ENCODE measurements around the gene DERA.
"Not testable (repeated sequence)": the region's sequence is repeated elsewhere in the genome, so short reads cannot be mapped to it uniquely, and the experiment has no call there.

The DERA gene

GRCh38 chr12:15910864-15911721 is at the start of gene DERA:
Gene DERA (plus strand): TSS chr12:15911332. CDS start chr12:15911384, 52 bp downstream.
- Histone ChIP-seq H3K9ac (ENCODE audit: low read length) (peak within 1 kb of the TSS; percentile 95), H3K27me3 (ENCODE audit: control insufficient read depth, insufficient read depth, low read length) (peaks cover 4% of the 10 kb centered on the region; the same call in 1 of the 2 replicates), H3K9me3 (ENCODE audit: control insufficient read depth, insufficient read depth, low read depth, low read length) (no peaks in the 10 kb centered on the region), H3K27ac (ENCODE audit: low read depth, low read length) (peak within 1 kb of the TSS; percentile 94), H3K4me1 (ENCODE audit: control insufficient read depth, insufficient read depth, low read length) (peaks cover 14% of the 10 kb centered on the region), H3K36me3 (ENCODE audit: control insufficient read depth, insufficient read depth, low read length) (peaks cover 3% of the 10 kb centered on the region; the same call in 1 of the 2 replicates), H3K4me3 (ENCODE audit: low read depth, low read length) (peak within 1 kb of the TSS; percentile 88)

GRCh38 chr12:15861404-15861803 is 49.7 kb upstream of the DERA start:
- Histone ChIP-seq H3K27ac (ENCODE audit: low read depth, low read length) (no peak overlapping the region), H3K27me3 (ENCODE audit: control insufficient read depth, insufficient read depth, low read length) (no peaks in the 10 kb centered on the region), H3K4me1 (ENCODE audit: control insufficient read depth, insufficient read depth, low read length) (peaks cover 14% of the 10 kb centered on the region), H3K36me3 (ENCODE audit: control insufficient read depth, insufficient read depth, low read length) (no peaks in the 10 kb centered on the region), H3K9ac (ENCODE audit: low read length) (no peak overlapping the region), H3K9me3 (ENCODE audit: control insufficient read depth, insufficient read depth, low read depth, low read length) (no peaks in the 10 kb centered on the region), H3K4me3 (ENCODE audit: low read depth, low read length) (no peak overlapping the region)

- H3K9ac ChIP-seq (ENCODE audit: low read length) = no peak overlapping the region
- no peak overlapping the region for H3K4me3 ChIP-seq (ENCODE audit: low read depth, low read length)
Observed at GRCh38 chr12:15862840-15863239, 48.3 kb upstream of the DERA start.

GRCh38 chr12:15863372-15863771 is 47.8 kb upstream of the DERA start:
- H3K36me3 ChIP-seq (ENCODE audit: control insufficient read depth, insufficient read depth, low read length) = no peaks in the 10 kb centered on the region
- no peak overlapping the region for H3K27ac ChIP-seq (ENCODE audit: low read depth, low read length)
- H3K9ac ChIP-seq (ENCODE audit: low read length) = no peak overlapping the region
- H3K4me1 ChIP-seq (ENCODE audit: control insufficient read depth, insufficient read depth, low read length) = peaks cover 14% of the 10 kb centered on the region
- H3K27me3 ChIP-seq (ENCODE audit: control insufficient read depth, insufficient read depth, low read length) = no peaks in the 10 kb centered on the region
- H3K4me3 ChIP-seq (ENCODE audit: low read depth, low read length) = no peak overlapping the region
- H3K9me3 ChIP-seq (ENCODE audit: control insufficient read depth, insufficient read depth, low read depth, low read length) = no peaks in the 10 kb centered on the region

More at GRCh38 chr12:15862840-15863239, 48.3 kb upstream of the DERA start:
- H3K4me1 ChIP-seq (ENCODE audit: control insufficient read depth, insufficient read depth, low read length) = peaks cover 14% of the 10 kb centered on the region
- no peak overlapping the region for H3K27ac ChIP-seq (ENCODE audit: low read depth, low read length)
- H3K36me3 ChIP-seq (ENCODE audit: control insufficient read depth, insufficient read depth, low read length) = no peaks in the 10 kb centered on the region
- no peaks in the 10 kb centered on the region for H3K27me3 ChIP-seq (ENCODE audit: control insufficient read depth, insufficient read depth, low read length)
- no peaks in the 10 kb centered on the region for H3K9me3 ChIP-seq (ENCODE audit: control insufficient read depth, insufficient read depth, low read depth, low read length)

GRCh38 chr12:15863984-15864383 is 47.1 kb upstream of the DERA start:
- no peak overlapping the region for H3K9ac ChIP-seq (ENCODE audit: low read length)
- peaks cover 14% of the 10 kb centered on the region for H3K4me1 ChIP-seq (ENCODE audit: control insufficient read depth, insufficient read depth, low read length)
- H3K27ac ChIP-seq (ENCODE audit: low read depth, low read length) = no peak overlapping the region
- H3K4me3 ChIP-seq (ENCODE audit: low read depth, low read length) = no peak overlapping the region
- H3K9me3 ChIP-seq (ENCODE audit: control insufficient read depth, insufficient read depth, low read depth, low read length) = no peaks in the 10 kb centered on the region
- H3K36me3 ChIP-seq (ENCODE audit: control insufficient read depth, insufficient read depth, low read length) = no peaks in the 10 kb centered on the region
- no peaks in the 10 kb centered on the region for H3K27me3 ChIP-seq (ENCODE audit: control insufficient read depth, insufficient read depth, low read length)

- H3K27me3 ChIP-seq (ENCODE audit: control insufficient read depth, insufficient read depth, low read length) = no peaks in the 10 kb centered on the region
- H3K4me1 ChIP-seq (ENCODE audit: control insufficient read depth, insufficient read depth, low read length) = peaks cover 13% of the 10 kb centered on the region
- H3K36me3 ChIP-seq (ENCODE audit: control insufficient read depth, insufficient read depth, low read length) = no peaks in the 10 kb centered on the region
- no peak overlapping the region for H3K9ac ChIP-seq (ENCODE audit: low read length)
- H3K9me3 ChIP-seq (ENCODE audit: control insufficient read depth, insufficient read depth, low read depth, low read length) = no peaks in the 10 kb centered on the region
- no peak overlapping the region for H3K27ac ChIP-seq (ENCODE audit: low read depth, low read length)
- no peak overlapping the region for H3K4me3 ChIP-seq (ENCODE audit: low read depth, low read length)
Observed at GRCh38 chr12:15868186-15868585, 42.9 kb upstream of the DERA start.

GRCh38 chr12:15873556-15873955 is 37.6 kb upstream of the DERA start:
- Histone ChIP-seq H3K27me3 (ENCODE audit: control insufficient read depth, insufficient read depth, low read length) (no peaks in the 10 kb centered on the region), H3K4me3 (ENCODE audit: low read depth, low read length) (no peak overlapping the region), H3K9me3 (ENCODE audit: control insufficient read depth, insufficient read depth, low read depth, low read length) (no peaks in the 10 kb centered on the region), H3K36me3 (ENCODE audit: control insufficient read depth, insufficient read depth, low read length) (no peaks in the 10 kb centered on the region), H3K4me1 (ENCODE audit: control insufficient read depth, insufficient read depth, low read length) (peaks cover 5% of the 10 kb centered on the region; the same call in 1 of the 2 replicates), H3K27ac (ENCODE audit: low read depth, low read length) (no peak overlapping the region), H3K9ac (ENCODE audit: low read length) (no peak overlapping the region)

- H3K4me1 ChIP-seq (ENCODE audit: control insufficient read depth, insufficient read depth, low read length) = not testable (repeated sequence)
Observed at GRCh38 chr12:15874556-15875145, 36.5 kb upstream of the DERA start.

GRCh38 chr12:15875863-15876262 is 35.3 kb upstream of the DERA start:
- Histone ChIP-seq H3K4me3 (ENCODE audit: low read depth, low read length) (no peak overlapping the region), H3K9me3 (ENCODE audit: control insufficient read depth, insufficient read depth, low read depth, low read length) (no peaks in the 10 kb centered on the region), H3K27me3 (ENCODE audit: control insufficient read depth, insufficient read depth, low read length) (no peaks in the 10 kb centered on the region), H3K36me3 (ENCODE audit: control insufficient read depth, insufficient read depth, low read length) (no peaks in the 10 kb centered on the region), H3K27ac (ENCODE audit: low read depth, low read length) (no peak overlapping the region), H3K9ac (ENCODE audit: low read length) (no peak overlapping the region), H3K4me1 (ENCODE audit: control insufficient read depth, insufficient read depth, low read length) (no peaks in the 10 kb centered on the region)

More at GRCh38 chr12:15874556-15875145, 36.5 kb upstream of the DERA start:
- not testable (repeated sequence) for H3K4me3 ChIP-seq (ENCODE audit: low read depth, low read length); H3K9ac ChIP-seq (ENCODE audit: low read length); H3K36me3 ChIP-seq (ENCODE audit: control insufficient read depth, insufficient read depth, low read length); H3K9me3 ChIP-seq (ENCODE audit: control insufficient read depth, insufficient read depth, low read depth, low read length); H3K27ac ChIP-seq (ENCODE audit: low read depth, low read length); H3K27me3 ChIP-seq (ENCODE audit: control insufficient read depth, insufficient read depth, low read length)

GRCh38 chr12:15879413-15879812 is 31.7 kb upstream of the DERA start:
- H3K4me3 ChIP-seq (ENCODE audit: low read depth, low read length) = no peak overlapping the region
- H3K36me3 ChIP-seq (ENCODE audit: control insufficient read depth, insufficient read depth, low read length) = peaks cover 7% of the 10 kb centered on the region
- no peak overlapping the region for H3K9ac ChIP-seq (ENCODE audit: low read length)
- H3K27ac ChIP-seq (ENCODE audit: low read depth, low read length) = no peak overlapping the region
- H3K9me3 ChIP-seq (ENCODE audit: control insufficient read depth, insufficient read depth, low read depth, low read length) = no peaks in the 10 kb centered on the region
- H3K27me3 ChIP-seq (ENCODE audit: control insufficient read depth, insufficient read depth, low read length) = no peaks in the 10 kb centered on the region
- 0 out of 2 replicates have a peak, but pooled peaks cover 2% of the 10 kb centered on the region for H3K4me1 ChIP-seq (ENCODE audit: control insufficient read depth, insufficient read depth, low read length)

- no peaks in the 10 kb centered on the region for H3K9me3 ChIP-seq (ENCODE audit: control insufficient read depth, insufficient read depth, low read depth, low read length)
- peak overlapping the region; percentile 77; the same call in 1 of the 2 replicates for H3K4me3 ChIP-seq (ENCODE audit: low read depth, low read length)
- H3K36me3 ChIP-seq (ENCODE audit: control insufficient read depth, insufficient read depth, low read length) = peaks cover 18% of the 10 kb centered on the region
- H3K27me3 ChIP-seq (ENCODE audit: control insufficient read depth, insufficient read depth, low read length) = no peaks in the 10 kb centered on the region
- H3K27ac ChIP-seq (ENCODE audit: low read depth, low read length) = no peak overlapping the region
- no peak overlapping the region for H3K9ac ChIP-seq (ENCODE audit: low read length)
- 0 out of 2 replicates have a peak, but pooled peaks cover 2% of the 10 kb centered on the region for H3K4me1 ChIP-seq (ENCODE audit: control insufficient read depth, insufficient read depth, low read length)
Observed at GRCh38 chr12:15880721-15881120, 30.4 kb upstream of the DERA start.

All from HUES6 (cell line).